ENCODE results near the gene ZNF688. TPM values are rescaled to one million over a fixed set of nuclear protein-coding genes. Genes with fewer than 3 reads are reported as not detected.

Gene ZNF688
- total RNA-seq, 4 donors from 2014 or later, result 11.9 to 22.5 (median 16.0) TPM

GRCh38 chr16:30527635-30528178 lies 43.8 kb downstream of the ZNF688 start:
- no peak overlapping the region for H3K4me3 ChIP-seq (ENCODE audit: low read depth, poor library complexity, severe bottlenecking)
- peak; percentile 71 to 90 for DNase-seq (ENCODE audit: low spot score in 2 of 2)
- TF ChIP-seq CTCF (IDR thresholded peaks at IDR 0.05) (no peak), POLR2A (IDR thresholded peaks at IDR 0.05) (no peak)
- intact Hi-C loops (cut with DNase I; ENCODE audit: low total_unique reads), result no loop called here
- WGBS, 2 donors, result 8 to 10% methylated on average over 14 of the region's 14 CpGs

DNA sequence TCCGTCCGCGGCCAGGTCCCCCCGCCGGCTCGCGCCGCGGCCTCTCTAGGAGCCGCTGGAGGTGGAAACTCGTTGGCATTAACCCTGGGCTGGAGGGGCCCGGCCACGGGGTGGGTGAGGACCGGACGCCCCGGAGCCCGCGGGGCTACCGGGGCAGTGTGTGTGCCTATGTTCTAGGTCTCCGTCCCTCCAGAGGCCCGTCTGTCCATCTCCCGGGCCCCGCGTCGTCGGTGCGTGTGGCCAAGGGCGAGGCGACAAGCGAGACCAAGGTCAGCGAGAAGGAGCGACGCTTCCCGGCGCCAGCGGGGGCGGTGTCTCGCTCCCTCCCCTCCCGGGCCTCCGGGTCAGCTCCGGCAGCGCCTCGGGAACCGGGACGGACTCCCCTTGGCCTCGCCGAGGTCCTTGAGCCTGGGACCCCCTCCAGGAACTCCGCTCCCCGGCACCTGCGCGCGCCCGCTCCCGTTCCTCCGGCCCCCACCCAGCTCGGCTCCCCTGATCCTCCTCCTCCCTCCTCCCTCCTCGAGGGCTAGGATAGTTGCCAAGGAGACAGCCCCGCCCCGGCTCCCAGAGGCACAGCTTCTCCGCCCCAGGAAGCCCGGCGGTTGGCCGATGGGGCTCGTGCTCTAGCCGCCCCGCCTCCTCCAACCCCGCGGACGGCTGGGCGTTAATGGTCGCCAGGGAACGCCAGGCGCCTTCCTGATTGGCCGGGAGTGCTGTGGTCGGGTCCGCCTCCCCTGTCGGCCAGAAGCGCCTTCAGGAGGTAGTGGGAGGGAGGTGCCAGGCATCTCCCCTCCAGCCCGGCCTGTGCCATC lies 44.5 kb downstream of the ZNF688 start:
- peak; percentile 98 to 99 for DNase-seq (ENCODE audit: low spot score in 2 of 2)
- WGBS, 2 donors, result 0 to 1% methylated on average over 25 to 55 of the region's 79 CpGs
- no peak for TF ChIP-seq POLR2A (IDR thresholded peaks at IDR 0.05)
- TF ChIP-seq CTCF (IDR thresholded peaks at IDR 0.05), result peak in 1 of 3 donors; percentile 9
- intact Hi-C loops (cut with DNase I; ENCODE audit: low total_unique reads), result no loop called here
- H3K4me3 ChIP-seq (ENCODE audit: low read depth, poor library complexity, severe bottlenecking), result peak overlapping the region; percentile 37

- WGBS, 2 donors, result 1 to 2% methylated on average over 37 to 47 of the region's 73 CpGs
- TF ChIP-seq POLR2A (IDR thresholded peaks at IDR 0.05), result no peak
- TF ChIP-seq CTCF (IDR thresholded peaks at IDR 0.05), result no peak
- peak within 1 kb of the TSS; percentile 44 for H3K4me3 ChIP-seq (ENCODE audit: low read depth, poor library complexity, severe bottlenecking)
- DNase-seq (ENCODE audit: low spot score in 2 of 2), result peak in 1 of 2 donors; percentile 90
- intact Hi-C loops (cut with DNase I; ENCODE audit: low total_unique reads), result no loop called here
These were observed 45.2 kb downstream of the ZNF688 start, which contains the start of gene ZNF768 for GRCh38 chr16:30526137-30526822. ZNF768 (minus strand) TSS chr16:30526566; CDS start chr16:30526413, 153 bp downstream.

- H3K4me3 ChIP-seq (ENCODE audit: low read depth, poor library complexity, severe bottlenecking), result peak overlapping the region; percentile 44
- TF ChIP-seq POLR2A (IDR thresholded peaks at IDR 0.05) (no peak), CTCF (IDR thresholded peaks at IDR 0.05) (no peak)
- no peak for DNase-seq (ENCODE audit: low spot score in 2 of 2)
- intact Hi-C loops (cut with DNase I; ENCODE audit: low total_unique reads), result no loop called here
- WGBS, 2 donors, result 43 to 44% methylated on average over 4 of the region's 4 CpGs
These were observed 45.7 kb downstream of the ZNF688 start for GRCh38 chr16:30525844-30526136.

- WGBS, 2 donors, result 93% methylated on average over 47 to 55 of the region's 60 CpGs
- intact Hi-C loops (cut with DNase I; ENCODE audit: low total_unique reads), result no loop called here
- no peak for DNase-seq (ENCODE audit: low spot score in 2 of 2)
These were observed 46.6 kb downstream of the ZNF688 start for GRCh38 chr16:30524575-30525568.

More at GRCh38 chr16:30524575-30525568, 46.6 kb downstream of the ZNF688 start:
- H3K4me3 ChIP-seq (ENCODE audit: low read depth, poor library complexity, severe bottlenecking), result no peak overlapping the region
- no peak for TF ChIP-seq POLR2A (IDR thresholded peaks at IDR 0.05)
- no peak for TF ChIP-seq CTCF (IDR thresholded peaks at IDR 0.05)
